ENCODE data around the gene PTPN20.
"Not testable (repeated sequence)": the region's sequence is repeated elsewhere in the genome, so short reads cannot be mapped to it uniquely, and the experiment has no call there.

The PTPN20 gene

DNA sequence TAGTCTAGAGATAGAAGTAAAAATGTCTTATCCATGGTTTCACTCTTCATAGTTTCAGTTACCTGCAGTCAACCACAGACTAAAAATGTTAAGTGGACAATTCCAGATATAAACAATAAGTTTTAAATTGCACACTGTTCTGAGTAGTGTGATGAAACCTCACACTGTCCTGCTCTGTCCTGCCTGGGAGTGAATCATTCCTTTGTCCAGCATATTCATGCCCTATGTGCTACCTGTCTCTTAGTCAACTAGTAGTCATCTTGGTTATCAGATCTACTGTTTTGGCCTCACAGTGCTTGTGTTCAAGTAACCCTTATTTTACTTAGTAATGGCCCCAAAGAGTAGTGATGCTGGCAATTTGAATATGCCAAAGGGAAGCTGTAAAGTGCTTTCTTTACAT is 49.5 kb downstream of the PTPN20 start:
- DNase-seq (ENCODE audit: low read depth), result not testable (repeated sequence)

DNA sequence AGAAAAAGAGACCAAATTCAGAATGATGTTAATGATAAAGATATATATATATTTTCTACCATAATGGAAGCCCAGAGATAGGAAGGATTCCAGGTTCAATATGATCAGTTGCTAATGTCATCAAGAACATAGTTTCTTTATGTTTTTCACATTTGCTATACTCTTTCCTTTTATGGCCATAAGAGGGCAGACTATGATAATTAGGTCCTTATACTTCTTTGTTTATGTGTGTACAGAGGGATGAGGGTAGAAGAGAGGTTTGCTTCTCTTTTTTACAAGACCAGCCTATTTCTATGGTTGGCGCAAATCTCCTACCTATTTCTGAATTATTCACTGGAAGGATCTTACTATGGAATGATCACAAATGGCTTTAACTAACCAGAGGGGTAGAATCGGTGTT is 52.1 kb downstream of the PTPN20 start:
- not testable (repeated sequence) for DNase-seq (ENCODE audit: low read depth)

DNA sequence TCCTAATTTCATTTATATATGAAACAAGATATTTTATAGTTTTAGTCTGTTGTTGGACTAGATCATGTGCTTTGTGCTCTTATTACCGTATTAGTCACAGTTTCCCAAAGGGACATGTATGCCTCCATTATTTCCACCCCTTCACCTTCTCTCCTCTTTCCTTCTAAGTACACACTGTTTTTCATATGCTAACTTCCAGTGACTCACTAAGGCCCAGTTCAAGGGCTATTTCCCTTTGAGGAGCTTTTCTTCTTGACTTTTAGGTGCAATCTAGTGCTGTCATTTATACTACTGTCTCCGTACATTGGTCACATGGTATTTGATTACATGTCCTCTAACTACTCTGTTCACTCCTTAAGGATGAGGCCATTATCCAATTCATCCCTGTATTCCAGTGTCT is 55.8 kb downstream of the PTPN20 start:
- not testable (repeated sequence) for DNase-seq (ENCODE audit: low read depth)

DNA sequence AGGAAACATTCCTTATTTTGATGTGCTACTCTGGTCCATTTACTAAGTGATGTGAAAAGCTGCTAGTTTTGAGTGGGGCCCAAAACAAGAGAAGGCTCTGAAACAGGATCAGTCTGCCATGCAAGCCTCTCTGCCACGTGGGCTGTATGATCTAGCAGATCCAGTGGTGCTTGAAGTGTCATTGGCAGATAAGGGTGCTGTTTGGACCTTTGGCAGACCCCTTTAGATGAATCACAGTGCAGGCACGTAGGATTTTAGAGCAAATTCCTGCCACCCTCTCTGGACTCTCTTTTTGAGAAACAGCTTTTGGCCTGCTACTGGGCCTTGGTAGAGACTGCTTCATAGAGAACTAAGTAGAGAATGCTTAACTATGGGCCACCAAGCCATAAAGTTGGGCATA is 69.0 kb downstream of the PTPN20 start:
- not testable (repeated sequence) for DNase-seq (ENCODE audit: low read depth)

DNA sequence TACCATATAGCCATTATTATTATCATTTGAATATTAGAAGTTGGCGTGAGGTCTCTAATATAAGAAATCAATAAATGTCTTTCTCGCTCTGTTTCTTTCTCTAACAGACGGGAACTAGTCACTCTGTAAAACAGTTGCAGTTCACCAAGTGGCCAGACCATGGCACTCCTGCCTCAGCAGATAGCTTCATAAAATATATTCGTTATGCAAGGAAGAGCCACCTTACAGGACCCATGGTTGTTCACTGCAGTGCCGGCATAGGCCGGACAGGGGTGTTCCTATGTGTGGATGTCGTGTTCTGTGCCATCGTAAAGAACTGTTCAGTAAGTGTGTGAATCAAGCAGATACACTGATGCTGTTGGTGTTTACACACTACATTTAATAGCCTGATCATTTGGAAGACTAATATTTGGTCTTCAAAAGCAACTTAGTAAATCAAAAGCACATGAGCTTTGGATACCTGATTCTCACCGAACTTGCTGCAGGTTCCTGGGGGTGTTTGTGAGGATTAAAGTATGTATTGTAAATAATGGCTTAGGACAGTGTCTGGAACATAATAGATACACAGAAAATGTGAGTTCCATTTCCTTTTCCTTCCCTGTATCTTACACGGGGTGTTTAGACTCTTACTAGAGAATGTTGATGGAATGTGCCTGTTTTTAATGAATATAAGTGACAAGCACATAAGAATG is 76.2 kb downstream of the PTPN20 start:
- not testable (repeated sequence) for DNase-seq (ENCODE audit: low read depth)

DNA sequence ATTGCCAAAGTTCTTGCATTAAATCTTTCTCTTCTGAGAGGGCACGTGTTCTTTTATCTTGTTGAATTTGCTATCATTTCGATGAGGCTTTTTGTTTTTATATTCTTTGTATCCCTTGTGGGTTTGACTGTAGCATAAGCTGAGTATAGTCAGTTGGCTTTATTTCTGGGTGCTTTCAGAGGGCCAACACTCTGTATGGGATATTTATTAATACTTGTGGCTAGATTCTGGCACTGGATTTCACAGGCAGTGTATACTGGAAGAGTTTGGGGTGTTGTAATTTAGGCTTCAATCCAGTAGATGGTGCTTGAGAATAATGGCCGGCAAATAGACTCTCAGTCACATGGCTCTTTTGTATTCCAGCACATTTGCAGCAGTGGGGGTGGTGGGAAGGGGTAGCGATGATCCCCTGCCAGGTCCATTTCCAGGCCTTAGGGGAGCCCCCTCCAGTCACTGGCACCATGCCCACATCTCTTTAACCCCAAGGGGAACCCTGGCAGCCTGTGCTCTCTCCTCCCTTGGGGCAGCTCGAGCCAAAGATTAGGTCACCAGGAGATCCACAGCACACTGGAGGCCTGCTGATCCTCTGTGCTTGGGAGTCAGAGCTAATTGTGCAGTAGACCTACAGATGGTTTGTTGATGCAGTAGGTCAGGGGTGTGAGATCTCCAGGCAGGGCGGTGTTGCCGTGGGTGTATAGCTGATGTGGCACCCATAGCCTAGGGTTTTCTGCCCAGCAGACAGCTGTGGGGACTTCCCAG is 81.8 kb downstream of the PTPN20 start:
- no peak for DNase-seq (ENCODE audit: low read depth)

DNA sequence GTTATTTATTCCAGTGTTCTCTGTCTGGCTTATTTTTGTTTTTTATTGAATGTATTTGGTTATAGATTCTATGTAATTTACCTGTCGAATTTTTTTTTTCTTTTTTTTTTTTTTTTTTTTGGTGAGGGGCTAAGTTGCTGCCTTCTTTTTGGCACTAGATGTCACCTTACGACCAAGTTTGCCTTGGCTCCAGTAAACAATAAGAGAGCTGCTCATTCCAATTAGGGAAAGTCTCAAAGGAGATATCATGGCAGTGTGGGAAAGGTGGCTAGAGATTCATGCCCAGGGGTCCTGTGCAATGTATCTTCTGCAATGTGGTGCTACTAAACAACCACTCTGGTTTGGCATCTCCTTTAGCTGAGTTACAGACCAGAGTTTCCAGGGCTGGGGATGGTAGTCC is 84.0 kb downstream of the PTPN20 start:
- no peak for DNase-seq (ENCODE audit: low read depth)

DNA sequence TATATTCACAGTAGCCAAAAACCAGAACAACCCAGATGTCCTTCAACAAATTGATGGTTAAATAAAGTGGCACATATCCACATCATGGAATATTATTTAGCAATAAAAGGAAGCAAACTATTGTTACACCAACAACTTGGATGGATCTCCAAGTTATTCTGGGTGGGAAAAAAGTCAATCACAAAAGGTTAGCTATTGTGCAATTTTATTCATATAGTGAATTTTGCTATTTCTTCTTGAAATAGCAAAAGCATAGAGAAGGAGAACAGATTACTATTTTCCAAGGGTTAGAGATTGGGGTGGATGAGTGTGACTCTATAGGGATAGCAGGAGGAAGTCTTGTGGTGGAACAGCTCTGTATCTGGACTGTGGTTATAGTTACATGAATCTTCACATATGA is 87.0 kb downstream of the PTPN20 start:
- no peak for DNase-seq (ENCODE audit: low read depth)

DNA sequence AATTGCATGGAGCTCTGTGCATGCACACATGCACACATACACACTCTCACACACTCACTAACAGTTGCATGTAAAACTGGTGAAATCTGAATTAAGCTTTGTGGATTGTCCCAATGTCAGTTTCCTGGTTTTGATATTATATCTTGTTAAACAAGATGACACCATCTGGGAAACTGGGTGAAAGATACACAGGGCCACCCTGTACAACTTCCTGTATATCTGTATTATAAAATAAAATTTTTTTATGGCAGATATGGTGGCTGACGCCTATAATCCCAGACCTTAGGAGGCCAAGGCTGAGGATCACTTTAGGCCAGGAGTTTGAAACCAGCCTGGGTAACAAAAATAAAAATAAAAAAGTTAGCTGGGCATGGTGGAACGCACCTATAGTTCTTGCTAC is 87.4 kb downstream of the PTPN20 start:
- DNase-seq (ENCODE audit: low read depth), result no peak

DNA sequence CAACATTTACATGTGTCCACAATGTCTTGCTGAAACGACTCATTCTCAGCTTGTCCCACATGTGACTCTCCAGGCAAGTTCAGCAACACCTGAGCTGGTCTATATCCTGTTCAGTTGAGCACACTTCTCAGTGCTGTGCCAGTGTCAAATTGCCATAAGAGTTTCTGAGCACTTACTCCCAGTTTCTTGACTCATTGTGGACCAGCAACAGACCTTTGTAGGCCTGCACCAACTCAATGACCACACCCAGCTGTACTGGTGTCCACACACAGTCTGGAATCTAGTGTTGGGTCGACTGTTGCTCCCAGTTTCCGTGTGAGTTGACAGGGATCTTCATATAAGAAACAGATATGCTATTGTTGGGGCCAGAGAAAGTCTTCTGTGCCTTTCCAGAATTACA is 88.0 kb downstream of the PTPN20 start:
- no peak for DNase-seq (ENCODE audit: low read depth)

DNA sequence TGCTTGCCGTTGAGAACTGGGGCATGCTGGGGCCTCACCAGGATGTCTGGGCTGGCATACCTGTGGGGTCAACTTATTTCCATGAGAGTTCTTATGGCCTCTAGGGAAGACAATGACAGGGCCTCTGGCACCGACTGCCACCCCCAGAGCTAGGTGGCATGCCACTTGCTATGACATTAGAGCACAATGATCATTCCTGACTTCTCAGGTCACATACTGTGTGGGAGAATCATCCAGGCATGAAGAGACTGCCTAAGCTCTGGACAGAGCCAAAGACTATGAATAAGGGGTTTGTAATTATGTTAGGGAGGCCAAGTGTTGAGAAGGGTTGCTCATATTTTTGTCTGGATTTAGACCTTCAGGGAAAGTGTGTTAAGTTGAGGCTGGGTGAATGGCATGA is 97.5 kb downstream of the PTPN20 start:
- no peak for DNase-seq (ENCODE audit: low read depth)

DNA sequence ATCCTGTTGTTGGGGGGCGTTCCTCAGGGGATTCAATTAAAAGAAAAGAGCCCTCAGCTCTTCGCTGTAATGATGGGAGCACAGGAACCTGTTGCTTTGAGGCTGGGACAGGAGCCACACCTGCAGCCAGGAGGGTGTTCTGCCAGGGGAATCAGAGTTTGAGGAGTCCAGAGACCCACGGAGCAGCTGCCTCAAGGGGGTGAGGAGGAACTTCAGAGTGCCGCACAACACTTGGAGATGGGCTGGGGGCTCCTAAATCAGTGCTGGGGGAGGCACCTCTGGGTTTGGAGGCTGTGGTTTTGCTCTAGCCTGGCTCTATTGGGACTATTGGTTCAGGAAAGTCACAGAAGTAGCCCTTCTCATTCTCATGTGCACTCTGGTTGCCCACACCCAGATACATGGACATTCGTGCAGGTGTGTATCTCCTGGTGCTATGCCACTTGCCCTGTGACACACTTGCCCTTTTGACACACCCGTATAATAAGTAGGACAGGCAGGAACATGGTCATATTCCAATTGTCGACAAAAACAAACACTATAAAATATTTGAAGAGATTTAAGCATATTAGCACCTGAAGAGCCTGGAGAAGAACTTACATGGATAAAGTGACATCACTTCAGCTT is 98.1 kb downstream of the PTPN20 start:
- DNase-seq (ENCODE audit: low read depth), result no peak

DNA sequence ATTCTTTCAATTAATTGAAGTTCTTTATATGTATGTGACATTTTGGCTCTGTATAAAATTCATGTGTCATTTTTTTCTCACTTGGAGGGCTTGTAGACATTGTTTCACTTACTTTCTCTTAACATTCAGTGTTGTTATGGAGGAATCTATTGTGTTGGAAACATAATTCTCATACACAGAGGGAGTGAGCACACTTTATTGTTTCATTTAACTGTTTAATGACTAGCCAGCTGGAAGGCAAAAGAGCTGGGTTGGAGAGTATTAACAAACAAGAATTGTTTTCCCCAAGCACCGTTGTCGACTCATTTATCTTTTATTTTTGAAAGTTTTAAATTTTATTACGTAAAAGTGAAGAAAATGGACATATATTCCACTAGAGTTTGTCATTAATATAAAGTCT is 98.8 kb downstream of the PTPN20 start:
- no peak for DNase-seq (ENCODE audit: low read depth)

DNA sequence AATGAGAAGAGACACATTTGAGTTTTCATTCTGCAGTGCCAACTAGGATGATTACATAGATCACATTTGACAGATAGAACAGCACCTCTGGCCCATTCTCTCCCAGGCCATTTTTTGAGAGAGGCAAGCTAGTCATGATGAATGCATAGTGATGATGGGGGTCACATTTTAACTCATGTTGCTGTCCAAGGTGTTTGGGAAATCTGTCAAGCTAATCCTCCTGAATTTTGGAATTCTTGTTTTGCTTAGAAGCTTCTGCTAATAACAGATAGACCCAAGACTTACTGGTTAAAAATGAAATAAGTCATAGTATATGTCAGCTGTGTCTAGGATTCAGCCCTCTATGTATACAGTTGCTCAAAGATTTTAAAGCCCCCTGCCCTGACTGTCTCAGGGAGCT is 101.0 kb downstream of the PTPN20 start:
- DNase-seq (ENCODE audit: low read depth), result no peak

DNA sequence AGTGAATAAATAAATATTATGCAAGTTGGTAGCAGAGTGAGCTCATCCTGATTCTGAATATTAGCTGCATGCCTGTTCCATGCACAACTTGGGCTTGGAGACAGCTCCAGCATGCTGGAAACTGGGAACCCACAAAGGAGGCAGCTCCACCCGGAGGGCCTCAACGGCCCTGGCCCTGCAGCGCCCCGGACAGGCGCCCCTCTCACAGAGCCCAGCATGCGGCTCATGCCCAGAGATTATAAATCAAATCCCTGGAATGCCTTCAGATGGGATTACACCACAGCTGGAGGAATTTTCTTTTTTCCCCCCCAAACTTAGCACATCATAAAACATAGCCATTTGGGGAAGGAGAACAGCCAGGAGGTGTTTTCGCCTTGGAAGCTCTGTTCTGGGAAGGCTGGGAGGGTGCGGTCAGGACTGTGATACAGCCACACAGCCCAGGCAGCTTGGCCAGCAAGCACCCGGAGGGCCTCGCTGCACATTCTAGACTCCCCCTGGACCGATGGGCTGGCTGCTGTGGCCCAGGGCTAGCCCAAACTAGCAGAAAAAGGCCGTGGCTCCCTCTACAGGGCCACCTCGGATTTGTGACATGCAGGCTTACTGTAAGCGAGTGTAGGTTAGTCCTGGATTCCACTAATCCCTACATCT is 102.4 kb downstream of the PTPN20 start:
- no peak for DNase-seq (ENCODE audit: low read depth)

DNA sequence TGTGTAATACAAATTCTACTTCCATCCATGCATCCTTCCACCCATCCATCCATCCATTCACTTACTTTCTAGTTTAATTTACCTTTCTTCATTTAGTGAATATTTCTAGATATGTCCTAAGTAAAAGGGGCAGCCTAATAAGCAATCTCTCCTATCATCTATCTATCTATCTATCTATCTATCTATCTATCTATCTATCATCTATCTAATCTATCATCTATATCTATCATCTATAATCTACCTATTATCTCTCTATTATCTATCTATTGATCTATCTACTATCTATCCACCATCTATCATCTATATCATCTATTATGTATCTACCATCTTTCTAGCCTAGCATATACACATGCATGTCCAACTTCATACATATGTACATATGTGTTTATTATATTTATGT is 104.2 kb downstream of the PTPN20 start:
- DNase-seq (ENCODE audit: low read depth), result no peak

DNA sequence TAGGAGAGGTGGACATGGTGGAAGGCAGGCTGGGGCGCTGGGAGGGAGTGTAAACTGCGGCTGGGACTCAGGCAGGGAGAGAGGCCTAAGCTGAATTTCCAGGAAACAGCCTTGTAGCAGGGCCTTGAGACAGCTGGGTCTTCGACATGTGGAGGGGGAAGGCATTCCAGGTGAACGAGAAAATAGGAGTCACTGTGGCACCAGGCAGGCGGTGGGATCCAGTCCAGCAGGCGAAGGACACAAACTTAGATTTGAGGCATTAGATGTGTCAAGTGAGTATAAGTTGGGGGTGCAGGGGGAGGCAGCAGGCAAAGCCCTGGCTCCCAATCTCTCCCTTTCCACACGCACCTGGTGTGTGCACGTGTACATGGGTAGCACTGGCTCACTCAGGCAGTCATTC is 105.3 kb downstream of the PTPN20 start:
- no peak for DNase-seq (ENCODE audit: low read depth)

DNA sequence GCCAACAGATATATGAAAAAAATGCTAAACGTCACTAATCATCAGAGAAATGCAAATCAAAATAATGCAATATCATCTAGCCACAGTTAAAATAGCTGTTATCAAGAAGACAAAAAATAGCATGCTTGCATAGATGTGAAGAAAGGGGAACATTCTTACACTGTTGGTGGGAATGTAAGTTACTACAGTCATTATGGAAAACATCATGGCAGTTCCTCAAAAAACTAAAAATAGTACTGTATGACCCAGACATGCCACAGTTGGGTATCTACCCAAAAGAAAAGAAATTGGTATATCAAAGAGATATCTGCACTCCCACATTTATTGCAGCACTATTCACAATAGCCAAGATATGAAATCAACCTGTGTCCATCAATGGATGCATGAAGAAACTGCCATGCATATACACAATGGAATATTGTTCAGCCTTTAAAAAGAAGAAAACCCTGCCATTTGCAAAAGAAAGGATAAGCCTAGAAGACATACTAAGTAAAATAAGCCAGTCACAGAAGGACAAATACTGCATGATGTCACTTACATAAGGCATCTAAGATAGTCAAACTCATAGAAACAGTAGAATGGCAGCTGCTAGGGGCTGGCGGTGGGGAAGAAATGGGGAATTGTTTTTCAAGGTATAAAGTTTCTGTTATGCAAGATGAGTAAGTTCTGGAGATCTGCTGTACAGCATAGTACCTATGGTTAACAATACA is 107.0 kb downstream of the PTPN20 start:
- DNase-seq (ENCODE audit: low read depth), result no peak

DNA sequence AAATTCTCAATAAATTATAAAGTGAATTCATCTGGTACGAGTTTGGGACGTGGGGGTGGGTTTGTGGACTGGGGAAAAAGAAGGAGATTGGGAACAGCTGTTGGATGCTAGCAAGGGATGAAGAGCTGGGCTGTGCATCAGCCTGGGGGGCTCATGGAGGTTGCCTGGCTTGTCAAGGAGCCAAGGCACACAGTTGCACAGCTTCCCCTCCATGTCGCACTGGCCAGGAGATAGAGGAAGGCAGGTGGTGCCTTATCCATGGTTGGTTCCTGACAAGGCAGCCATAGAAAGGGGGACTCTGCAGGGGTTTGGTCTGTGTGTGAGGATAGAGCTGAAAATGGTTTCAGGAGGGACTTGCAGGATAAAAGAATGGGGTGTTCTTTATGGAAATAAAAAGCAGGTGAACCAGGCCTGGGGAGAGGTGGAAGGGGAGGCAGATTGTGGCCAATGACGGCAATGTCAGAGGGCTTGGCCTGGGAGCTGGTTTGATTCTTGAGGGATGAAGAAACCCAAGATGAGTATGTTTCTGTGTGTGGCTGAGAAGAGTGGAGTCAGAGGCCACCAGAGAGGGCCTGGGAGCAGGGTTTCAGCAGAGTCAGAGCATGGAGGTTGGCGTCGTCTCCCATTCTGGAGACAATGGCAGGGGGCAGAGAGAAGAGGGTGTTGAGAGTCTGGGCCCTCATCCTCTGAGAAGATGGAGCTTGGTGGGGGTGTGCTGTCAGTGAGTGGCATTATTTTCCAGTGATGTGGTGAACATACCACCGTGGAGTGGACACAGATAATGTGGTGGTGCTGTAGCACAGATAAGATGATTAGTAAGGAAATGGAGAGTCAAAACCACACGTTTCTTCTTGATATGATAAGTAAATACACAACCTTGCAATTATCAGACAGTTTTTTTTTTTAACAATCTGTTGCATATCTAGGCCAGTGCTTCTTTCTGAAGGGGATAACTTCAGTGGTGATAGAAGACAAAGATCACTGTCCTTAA is 108.2 kb downstream of the PTPN20 start:
- no peak for DNase-seq (ENCODE audit: low read depth)

DNA sequence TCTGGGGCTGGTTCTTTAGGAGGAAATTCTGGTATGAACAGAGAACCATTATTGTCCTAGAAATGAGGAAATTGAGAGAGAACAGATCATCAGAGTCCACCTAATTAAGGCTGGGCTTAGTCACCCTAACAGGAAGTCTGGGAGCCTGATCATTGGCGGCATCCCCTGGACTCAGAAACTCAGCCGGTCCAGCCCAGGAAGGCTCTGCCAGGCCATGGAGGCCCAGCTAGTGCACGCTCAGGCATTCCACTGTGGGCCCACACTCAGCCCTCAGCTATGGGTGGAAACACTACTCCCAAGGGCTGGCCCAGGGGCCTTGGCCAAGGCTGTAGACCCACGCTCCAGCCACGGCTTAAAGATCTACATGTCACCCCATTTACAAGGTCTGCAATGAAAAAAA is 109.2 kb downstream of the PTPN20 start:
- no peak for DNase-seq (ENCODE audit: low read depth)

DNA sequence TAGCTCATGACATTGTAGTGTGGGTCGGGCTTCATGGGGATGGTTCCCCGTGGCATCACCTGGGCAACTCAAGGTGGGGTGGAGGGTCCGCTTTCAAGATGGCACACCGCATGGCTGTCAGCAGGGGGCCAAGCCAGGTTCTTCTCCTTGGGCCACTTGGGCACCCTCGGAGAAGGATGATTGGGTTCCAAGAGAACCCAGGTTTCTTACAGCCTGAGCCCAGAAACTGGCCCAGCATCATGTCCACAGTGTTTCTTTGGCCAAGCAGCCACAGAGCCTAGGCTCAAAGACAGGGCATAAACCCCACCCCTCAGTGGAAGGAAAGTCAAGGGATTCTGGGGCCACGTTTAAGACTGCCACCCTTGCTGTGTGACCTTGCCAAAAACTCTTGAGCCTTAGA is 110.6 kb downstream of the PTPN20 start:
- DNase-seq (ENCODE audit: low read depth), result no peak
